ENCODE data around the gene HOXA4. TPM values are rescaled to one million over a fixed set of nuclear protein-coding genes. Genes with fewer than 3 reads are reported as not detected.

HOXA4 gene
- total RNA-seq, 1 experiment from 2014 or later, result 0.57 TPM

DNA sequence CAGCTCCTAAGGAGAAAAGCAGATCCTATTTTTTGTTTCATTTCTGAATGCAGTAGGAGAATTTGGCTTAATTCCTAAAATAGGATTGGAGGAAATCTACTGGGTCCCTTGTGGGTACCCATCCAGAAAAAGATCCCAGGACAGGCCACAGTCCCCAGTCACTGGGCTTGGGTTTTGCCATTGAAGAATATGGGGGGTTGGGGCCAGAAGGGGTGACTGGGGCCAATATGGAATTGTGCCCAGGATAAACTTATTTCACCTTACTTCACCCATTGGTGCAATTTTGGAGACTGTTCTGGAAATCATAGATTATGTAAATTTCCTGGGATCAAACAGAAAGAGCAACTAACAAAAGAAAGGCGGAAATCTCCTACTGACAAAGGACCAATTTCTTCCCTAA lies 7.9 kb upstream of the HOXA4 start:
- no peak for DNase-seq (ENCODE audit: extremely low read depth, low read depth)

DNA sequence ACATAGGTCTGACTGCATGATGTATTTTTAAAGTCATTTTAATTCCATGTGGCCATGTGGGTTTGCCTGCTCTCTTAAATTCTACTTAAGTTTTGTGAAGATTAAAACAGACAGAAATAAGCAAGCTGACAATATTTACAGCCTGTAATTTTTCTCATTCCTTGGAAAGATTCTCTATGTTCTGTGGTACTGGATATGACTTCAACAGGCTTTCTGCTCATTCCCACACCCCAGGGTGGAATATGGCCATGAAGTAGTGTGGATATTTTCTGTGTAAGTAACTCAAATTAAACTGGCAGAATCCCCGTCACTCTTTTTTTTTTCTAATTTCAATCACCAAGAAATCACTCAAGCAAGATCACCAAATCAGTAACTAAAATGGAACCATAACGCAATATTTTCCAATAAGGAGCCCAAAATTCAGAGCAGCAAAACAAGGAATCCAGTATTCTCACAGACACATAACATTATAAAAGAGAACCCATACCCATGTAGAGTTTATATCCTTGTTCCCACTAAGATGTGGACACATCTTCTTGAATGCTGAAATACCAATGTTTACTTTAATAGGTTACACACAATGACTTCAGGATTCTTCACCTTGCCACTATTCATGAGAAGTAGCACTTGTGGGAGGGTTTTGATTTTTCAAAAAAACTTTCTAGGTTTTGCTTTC lies 7.2 kb upstream of the HOXA4 start:
- DNase-seq (ENCODE audit: extremely low read depth, low read depth), result no peak

DNA sequence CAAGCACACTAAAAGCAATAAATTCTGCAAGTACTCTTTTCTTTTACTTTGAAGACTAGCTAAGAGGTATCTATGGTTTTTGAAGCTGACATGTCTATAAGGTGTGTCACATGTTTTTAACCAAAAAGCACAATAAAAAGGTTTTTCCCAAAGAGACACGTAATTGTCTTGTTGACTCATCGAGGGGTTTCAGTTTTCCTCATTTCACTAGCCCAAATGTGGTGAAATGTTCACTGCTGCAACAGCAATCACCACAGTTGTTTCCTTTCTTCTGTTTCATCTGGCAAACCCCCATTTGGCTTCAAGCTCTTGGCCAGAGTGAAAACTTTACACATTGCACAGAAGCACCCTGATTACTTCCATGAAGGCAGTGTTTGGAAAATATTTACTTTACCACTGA lies 3.8 kb upstream of the HOXA4 start:
- DNase-seq (ENCODE audit: extremely low read depth, low read depth), result no peak

DNA sequence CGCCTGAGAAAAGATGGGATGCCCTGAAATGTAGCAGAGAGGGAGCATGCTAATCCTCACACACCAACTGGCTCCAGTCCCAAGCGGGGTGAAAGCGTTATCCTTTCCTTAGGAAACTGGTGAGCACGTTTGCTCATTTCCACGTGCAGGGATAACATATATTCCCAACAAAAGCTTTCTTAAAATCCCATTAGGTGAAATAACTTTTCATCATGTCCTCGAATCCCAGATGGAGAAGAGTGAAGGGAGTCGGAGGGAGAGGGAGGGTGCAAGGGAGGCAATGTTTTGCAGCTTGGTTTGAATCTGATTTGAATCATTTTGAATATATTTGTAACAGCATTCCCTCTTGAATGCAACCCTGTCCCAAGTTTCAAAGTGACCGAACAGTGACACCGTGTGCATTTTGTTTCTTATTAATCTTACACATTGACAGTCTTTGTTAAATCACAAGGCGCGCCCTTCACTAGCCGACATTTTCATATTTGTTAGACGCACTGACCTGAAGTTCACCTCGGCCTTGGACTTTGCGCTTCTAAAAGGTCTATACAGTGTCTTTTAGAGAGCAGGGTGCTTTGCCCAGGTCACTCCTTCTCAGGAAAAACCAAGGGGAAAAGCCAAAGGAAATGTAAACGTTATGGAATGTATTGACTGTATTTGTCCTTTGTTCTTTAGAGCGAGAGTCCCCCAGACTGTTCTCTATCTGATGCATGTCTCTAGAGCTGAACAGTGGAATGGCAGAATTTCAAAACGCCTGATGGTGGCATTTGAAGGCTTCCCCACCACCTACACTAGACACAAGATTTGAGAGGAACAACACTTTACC lies 3.1 kb upstream of the HOXA4 start:
- no peak for DNase-seq (ENCODE audit: extremely low read depth, low read depth)

DNA sequence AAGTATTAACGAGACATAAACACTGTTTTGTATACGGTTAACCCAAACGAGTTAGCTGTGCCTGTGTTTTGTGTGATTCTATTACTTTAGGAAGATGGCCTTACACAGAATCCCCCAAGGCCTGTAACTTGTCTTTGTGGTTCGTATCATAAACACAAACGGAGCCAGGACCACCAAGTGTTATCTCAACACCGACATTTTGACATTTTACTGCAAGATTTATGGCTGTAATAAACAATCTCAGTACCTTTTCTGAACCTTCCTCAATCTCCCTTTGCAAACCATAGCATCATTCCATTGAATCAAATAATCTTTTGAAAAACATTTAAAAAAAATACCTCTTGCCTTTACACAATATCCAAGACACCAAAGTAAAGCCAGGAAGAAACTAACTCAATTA lies 2.4 kb upstream of the HOXA4 start:
- no peak for DNase-seq (ENCODE audit: extremely low read depth, low read depth)

DNA sequence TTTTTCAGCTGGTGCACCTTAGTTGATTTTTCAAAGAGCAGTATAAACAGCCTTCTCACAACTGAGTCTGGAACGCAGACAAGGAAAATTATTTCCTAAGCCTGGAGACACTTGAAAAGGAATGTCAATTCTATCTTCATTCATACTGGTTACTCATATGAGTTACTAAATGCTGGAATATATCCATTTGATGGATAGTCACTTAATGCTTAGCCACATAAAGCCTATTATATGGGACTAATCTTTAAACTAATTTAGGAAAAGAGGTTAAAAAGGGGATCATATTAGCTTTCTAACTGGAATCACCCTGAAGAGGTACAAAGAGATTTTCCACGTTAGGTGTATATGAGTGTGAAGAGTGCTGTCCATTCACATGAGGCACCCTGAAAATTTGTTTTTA lies 1.7 kb upstream of the HOXA4 start:
- DNase-seq (ENCODE audit: extremely low read depth, low read depth), result no peak

DNA sequence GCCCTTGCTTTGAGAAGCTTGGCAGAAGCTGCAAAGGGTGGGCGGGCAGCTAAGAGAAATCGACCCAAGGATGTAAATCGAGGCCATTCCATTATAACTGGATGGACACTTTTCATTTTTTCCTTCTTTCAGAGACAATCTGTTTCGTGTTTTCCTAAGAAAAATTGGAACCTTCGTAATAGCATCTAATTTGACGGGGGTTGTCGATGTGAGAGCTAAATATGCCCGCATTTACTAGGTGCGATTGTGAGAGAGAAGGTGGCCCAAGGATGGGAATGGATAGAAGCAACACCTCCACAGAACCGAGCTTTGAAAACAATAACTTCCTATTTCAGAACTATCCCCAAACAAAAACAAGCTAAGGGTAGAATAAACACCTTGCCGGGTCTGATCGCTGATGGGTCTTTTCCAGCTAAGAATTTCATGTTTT lies 848 bp upstream of the HOXA4 start:
- DNase-seq (ENCODE audit: extremely low read depth, low read depth), result no peak

DNA sequence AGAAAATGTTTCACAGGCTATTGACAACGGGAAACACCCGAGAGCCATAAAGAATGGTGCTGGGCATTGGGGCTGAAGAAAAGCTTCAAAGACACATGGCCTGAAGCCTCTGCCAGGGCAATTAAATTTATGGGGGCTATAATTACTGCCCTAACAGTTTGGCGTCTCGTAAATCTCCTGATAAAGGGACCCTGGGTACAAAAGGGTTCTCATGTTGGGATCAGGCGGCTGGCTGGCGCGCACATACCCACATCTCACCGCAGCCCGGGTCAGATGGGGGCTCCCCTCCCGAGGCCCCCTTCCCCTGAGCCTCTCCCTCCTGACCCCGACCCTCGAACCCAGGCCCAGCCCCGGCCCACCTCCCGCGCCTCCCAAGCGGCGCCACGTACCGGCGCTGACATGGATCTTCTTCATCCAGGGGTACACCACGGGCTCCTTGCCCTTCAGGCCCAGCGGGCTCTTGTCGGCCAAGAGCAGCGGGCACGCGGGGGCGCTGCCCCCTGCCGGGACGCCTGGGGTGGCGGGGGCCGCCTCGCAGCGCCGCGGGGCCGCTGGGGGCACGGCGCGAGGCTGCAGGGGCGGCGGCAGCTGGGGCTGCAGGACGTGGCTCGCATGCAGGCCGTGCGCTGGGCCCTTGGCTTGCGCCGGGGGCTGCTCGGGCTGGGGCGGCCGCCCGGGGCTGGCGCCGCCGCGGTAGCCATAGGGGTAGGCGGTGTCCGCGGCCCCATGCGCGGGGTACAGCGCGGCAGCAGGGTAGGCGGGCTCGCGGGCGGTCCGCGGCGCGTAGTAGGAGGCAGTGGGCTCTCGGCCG lies 623 bp downstream of the HOXA4 start:
- DNase-seq (ENCODE audit: extremely low read depth, low read depth), result no peak

DNA sequence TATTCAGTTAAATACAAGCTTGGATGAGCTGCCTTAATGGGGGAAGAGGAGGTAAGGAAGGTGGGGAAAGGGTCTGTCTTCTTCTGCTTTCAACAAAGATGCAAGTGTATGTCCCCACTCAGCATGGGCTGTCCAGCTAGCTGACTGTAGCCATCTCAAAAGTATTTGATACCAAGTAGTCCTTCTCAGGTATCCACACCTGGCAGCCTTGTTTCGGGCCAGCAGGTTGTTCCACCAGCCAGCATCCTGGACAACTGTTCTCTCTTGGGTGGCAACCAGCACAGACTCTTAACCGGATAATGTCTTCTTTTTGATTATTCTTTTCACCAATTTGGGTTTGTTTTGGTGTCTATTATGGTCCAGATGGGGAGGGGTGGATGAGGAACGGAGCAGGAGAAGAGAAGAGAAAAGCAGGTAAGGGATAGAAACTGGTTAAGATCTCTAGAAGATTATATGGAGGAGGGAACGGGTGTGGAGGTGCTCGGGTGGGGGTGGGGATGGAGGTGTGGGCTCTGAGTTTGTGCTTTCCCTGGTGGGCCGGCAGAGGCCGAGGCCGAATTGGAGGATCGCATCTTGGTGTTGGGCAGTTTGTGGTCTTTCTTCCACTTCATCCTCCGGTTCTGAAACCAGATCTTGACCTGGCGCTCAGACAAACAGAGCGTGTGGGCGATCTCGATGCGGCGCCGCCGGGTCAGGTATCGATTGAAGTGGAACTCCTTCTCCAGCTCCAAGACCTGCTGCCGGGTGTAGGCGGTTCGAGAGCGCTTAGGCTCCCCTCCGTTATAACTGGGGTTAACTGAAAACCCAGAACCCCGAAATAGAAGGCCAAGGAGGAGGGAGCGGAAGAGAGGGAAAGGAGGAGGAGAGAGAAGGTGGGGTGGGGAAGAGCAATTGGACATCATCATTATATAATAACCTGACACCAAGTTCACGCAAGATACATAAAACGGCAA lies 1.5 kb downstream of the HOXA4 start:
- no peak for DNase-seq (ENCODE audit: extremely low read depth, low read depth)

DNA sequence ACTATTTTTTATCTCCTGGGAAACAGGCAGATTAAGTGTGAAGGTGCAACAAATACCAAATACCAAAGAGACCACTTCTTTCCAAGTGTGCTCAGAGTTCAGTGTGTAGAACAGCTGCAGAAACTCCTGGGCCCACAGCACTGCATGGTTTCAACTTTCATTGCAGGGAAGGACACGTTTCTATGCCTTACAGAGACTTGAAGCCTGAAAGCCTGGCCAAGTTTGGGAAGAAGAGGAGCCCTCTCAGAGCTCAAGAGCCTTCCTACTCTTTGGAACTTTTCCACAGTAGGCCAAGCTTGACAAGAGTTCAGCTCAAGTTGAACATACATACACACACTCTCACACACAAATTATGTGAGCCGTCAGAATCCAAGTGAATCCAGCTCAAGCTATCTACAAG lies 2.5 kb downstream of the HOXA4 start:
- DNase-seq (ENCODE audit: extremely low read depth, low read depth), result no peak

DNA sequence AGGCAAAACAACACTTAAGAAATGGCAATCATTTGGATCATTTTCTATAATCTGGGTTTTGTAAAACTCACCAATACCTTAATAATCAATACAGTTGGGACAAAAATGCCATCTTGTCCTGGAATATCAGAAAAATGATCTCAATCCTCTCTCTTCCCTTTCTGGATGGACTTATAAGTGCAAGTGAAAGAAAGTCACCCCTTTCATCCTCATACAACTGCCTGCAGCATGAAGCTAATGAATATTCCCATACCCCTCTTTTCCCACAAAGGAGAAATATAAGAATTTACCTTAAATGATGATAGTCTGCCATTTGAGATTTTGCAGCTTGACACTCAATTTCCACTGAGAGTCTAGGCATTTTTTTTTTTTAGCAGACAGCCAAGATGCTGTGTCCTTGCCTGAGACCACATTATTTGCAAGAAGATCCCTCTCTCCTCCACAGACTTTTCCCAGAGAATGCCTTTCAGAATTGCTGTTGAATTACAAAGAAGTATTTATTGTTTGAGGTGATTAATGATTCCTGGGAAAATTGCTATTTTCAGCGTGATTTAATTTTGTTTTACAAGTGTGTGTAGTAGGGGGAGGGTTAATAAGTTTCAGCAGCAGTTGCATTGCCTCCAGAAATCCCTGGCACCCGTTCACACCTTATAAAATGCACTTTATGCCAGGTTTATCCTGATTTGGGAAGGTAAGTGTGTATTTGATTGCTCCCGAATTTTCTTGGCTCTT lies 3.8 kb downstream of the HOXA4 start:
- DNase-seq (ENCODE audit: extremely low read depth, low read depth), result no peak

DNA sequence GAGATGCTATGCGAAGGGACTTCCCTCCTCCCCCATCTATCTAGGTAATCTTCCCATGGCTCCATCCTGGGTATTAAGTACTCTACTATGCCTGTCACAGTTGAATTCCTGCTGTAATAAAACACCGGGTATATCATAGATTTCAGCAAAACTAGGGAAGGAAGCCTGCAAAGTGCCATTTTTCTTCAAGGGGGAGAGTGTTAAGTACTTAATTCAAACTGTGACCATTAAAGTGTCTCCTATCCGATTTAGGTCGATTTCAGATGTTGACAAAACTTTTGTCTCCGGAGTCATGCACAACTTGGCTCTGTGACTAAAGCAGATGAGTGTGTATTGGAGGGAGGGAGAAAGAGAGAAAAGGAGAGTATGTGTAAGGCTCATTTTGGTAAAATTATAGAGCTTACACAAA lies 4.6 kb downstream of the HOXA4 start:
- no peak for DNase-seq (ENCODE audit: extremely low read depth, low read depth)

DNA sequence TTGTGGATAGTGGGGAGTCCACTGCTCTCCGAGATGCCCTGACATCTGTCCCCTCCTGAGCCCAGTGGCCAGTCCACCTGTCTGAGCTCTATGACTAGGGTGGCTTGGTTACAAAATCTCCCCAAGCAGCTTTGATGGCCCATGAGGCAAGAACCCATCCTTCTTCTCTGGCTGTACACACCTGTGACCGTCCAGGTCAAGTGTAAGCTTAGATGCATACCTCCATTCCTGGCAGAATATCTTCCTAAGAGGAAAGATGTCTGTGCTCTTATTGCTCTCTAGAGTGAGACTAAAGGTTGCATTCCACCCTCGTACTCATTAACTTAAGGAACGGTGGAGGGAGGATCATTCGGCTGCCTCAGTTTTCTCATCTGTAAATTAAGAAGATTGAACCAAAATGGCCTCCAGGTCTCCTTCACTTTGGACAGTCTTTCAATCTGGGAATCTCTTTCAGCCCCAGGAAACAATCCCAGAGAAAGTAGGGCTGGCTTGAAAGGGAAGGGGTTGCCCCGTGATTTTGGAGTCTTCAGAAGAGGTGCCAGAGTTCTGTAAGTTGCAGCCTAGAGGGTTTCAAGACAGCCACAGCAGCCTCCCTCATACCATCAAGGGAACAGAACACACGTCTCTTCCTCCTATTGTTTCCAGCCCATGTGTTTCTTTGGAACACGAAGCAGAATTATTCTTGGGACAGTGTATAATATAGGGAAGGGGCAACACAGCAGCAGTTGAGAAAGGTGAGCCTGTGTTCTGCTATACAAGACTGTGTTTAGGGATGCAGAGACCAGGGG lies 5.5 kb downstream of the HOXA4 start:
- DNase-seq (ENCODE audit: extremely low read depth, low read depth), result no peak

DNA sequence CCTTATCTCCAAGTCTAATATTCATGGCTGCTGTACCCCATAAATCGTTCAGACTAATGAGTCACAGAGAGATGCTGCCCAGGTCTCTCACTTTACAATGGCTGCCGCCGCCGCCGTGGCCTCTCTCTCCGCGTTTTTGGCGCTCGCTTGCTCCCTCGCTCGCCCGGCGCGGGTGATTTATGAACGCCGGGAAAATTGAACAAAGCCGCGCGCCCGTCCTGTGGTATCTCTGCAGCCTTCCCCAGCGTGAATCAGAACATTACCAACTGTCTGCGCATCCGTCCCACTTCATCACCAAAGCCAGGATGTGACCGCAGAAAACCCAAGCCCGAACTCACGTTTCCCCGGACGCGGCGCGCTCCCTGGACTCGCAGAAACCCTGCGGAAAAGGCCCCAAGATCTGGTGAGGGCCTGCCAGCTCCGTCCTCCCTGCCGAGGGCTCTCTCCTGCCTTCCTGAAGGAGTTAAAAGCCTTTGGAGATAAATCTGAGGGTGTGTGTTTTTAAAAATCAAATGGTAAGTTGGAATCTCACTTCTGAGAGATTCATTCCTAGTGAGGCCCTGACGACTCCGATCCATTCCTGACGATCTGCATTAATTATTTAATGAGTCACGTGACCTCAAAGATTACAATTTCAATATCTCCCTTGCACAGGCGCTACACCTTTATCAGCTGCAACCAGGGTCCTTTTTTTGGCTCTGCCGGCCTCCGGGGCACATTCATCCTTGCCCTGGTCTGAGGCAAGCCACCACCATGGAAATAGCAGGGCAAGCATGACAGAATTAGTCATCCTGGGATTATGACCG lies 6.3 kb downstream of the HOXA4 start:
- DNase-seq (ENCODE audit: extremely low read depth, low read depth), result no peak

DNA sequence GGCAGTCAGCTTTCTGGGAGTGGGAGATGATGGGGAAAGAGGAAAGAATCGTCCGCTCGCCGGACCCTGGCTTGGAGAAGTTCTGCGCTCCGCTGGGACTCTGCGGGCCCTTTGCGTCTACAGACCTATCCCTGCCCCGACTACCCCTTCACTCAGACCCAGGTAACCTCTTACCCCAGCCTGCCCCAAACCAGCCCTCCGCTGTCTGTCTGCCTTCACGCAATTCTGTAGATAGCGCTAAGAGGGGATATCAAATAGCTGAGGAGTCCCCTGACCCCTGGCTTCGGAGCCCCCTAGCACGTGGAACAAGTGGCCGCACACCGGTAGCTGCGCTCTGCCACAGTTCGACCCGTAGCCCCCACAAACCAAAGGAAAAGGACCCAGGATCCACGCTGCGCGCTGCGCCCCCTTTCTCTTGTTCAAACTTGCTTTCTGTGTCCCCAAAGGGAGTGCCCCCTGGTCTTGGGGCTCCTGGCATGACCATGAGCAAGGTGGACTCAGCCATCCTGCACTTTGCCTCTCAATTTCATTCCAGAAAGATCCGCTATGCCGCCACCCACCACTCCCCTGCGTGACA lies 7.0 kb downstream of the HOXA4 start:
- no peak for DNase-seq (ENCODE audit: extremely low read depth, low read depth)

DNA sequence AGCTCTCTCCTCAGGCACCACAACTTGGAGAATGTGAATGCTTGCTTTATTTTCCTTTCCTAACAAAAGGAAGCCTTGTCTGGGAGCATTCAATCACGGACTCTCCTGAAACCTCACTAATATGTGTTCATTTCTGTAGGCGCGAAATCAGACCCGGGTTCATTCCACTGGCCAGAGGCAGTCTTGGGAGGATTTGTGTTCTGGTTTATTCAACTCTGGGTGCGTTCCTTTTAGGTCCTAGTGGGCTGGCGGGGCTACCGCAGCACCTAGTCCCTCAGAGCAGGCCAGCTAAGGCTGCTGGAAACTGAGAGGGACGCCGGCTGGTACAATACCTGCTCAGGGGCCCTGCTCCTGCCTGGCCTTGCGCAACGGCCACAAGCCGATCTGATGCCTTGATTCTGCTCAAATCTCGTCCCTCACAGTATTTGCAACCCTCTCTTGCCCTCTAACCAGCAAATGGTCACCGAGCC lies 7.5 kb downstream of the HOXA4 start:
- no peak for DNase-seq (ENCODE audit: extremely low read depth, low read depth)

DNA sequence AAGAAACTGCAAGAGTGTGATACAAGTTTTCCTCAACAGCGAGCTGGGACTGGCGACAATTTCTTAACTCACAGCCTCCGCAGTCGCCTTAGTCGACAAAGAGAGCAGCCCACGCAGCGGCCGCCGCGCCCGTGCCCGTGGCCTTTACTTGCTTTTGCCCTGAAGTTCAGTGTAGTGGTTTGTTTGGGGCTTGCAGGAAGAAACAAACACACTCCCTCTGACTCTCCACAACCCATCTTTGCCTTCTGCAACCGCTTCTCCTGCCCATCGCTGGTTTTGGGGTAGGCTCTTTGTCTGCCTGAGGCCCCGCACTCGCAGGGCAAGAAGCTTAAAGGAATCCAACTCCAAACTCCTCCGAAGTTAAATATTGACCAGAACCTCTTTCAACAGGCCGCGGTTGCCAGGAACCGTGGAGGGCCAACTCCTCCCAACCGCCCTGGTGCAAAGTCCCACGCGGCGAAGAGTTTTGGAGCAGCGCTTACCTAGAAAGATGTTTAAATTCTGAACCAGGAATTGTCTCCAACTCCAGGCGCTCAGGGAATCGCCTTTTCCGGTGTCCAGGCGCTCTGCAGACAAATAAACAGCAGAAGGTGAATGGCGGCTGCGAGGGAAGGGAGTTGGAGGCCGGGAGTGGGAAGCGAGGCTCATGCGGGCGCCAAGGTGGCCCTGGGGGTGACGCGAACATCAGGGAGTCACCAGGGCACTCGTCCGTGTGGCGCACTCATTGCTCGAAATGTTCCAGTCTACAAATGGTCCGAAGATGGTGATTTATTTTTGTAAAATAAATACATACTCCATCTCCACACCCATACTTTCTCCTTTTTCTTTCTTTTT lies 8.3 kb downstream of the HOXA4 start:
- no peak for DNase-seq (ENCODE audit: extremely low read depth, low read depth)
